ENCODE data around the gene ARHGAP15.

DNA sequence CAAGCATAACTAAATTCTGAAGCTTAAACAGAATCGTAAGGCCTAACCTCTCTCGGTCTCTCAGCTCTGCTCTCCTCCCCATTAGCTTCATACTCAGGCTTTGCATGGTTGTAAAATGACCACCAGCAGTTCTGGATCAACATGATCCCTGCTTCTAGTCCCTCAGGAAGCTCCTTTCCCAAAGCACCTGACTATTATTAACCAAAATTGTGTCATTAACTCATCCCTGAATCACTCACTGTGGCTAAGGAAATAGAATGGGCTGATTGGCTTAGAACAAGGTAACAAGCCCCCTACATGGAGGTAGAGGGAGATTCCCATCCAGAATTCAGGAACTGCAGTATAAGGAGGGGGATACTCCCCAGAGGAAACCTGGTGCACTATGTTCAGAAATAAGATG, 448.3 kb downstream of the ARHGAP15 start:
- no peak for TF ChIP-seq EP300 (IDR thresholded peaks at IDR 0.05)
- TF ChIP-seq, protein P1, sequence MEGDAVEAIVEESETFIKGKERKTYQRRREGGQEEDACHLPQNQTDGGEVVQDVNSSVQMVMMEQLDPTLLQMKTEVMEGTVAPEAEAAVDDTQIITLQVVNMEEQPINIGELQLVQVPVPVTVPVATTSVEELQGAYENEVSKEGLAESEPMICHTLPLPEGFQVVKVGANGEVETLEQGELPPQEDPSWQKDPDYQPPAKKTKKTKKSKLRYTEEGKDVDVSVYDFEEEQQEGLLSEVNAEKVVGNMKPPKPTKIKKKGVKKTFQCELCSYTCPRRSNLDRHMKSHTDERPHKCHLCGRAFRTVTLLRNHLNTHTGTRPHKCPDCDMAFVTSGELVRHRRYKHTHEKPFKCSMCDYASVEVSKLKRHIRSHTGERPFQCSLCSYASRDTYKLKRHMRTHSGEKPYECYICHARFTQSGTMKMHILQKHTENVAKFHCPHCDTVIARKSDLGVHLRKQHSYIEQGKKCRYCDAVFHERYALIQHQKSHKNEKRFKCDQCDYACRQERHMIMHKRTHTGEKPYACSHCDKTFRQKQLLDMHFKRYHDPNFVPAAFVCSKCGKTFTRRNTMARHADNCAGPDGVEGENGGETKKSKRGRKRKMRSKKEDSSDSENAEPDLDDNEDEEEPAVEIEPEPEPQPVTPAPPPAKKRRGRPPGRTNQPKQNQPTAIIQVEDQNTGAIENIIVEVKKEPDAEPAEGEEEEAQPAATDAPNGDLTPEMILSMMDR (IDR thresholded peaks at IDR 0.05): no peak

Measured in gastroesophageal sphincter (tissue), 3 donors.